Kidney epithelial cell (primary cell): ENCODE results near the gene SYT2. TPM values are rescaled to one million over a fixed set of nuclear protein-coding genes. Genes with fewer than 3 reads are reported as not detected.

Source experiments
- DNase-seq: peaks from one replicate; pipeline ENCODE4 v3.0.0-alpha.2; 2010; ENCODE audit warnings: low read depth
- H3K27me3 ChIP-seq: 2 replicates; pipeline ENCODE4 v1.6.0; 2011; ENCODE audit warnings: low read length; ENCODE audit not compliant: control insufficient read depth, insufficient read depth
- H3K36me3 ChIP-seq: 2 replicates; pipeline ENCODE4 v1.5.1; 2011; ENCODE audit warnings: low read length; ENCODE audit not compliant: control insufficient read depth, insufficient read depth
- H3K4me3 ChIP-seq: 2 replicates; pipeline ENCODE4 v1.5.1; 2011; ENCODE audit warnings: low read depth, mild to moderate bottlenecking, control low read depth, low read length
- CTCF ChIP-seq: IDR thresholded peaks from 2 replicates; pipeline ENCODE4 v1.5.1; 2011; ENCODE audit warnings: mild to moderate bottlenecking, moderate library complexity, low read length, control low read depth, inconsistent platforms; ENCODE audit not compliant: insufficient read depth, poor library complexity, severe bottlenecking
- total RNA-seq: library from RNA; depleted of rRNA; stranded (reverse); fragments of >200 nt; gene quantifications from 2 replicates; pipeline ENCODE4 v1.2.3, GENCODE V29; 2015

Gene SYT2
- total RNA-seq, 1 donor from 2014 or later: 0.04 TPM

GRCh38 chr1:202702088-202702487 is 8.2 kb downstream of the SYT2 start:
- no peak for DNase-seq
- TF ChIP-seq CTCF: no peak
- peaks cover 52% of the 10 kb centered on the region for H3K27me3 ChIP-seq
- no peaks in the 10 kb centered on the region for H3K36me3 ChIP-seq
- H3K4me3 ChIP-seq: no peak overlapping the region

- Histone ChIP-seq H3K27me3 (peaks cover 54% of the 10 kb centered on the region), H3K4me3 (no peak overlapping the region), H3K36me3 (no peaks in the 10 kb centered on the region)
- DNase-seq: no peak
- no peak for TF ChIP-seq CTCF
Measured at GRCh38 chr1:202701200-202701599, 9.1 kb downstream of the SYT2 start.

GRCh38 chr1:202700061-202700460 is 10.2 kb downstream of the SYT2 start:
- no peak for DNase-seq
- TF ChIP-seq CTCF: no peak
- Histone ChIP-seq H3K4me3 (no peak overlapping the region), H3K36me3 (no peaks in the 10 kb centered on the region), H3K27me3 (peaks cover 48% of the 10 kb centered on the region)

GRCh38 chr1:202698276-202698675 is 12.0 kb downstream of the SYT2 start:
- TF ChIP-seq CTCF: no peak
- H3K36me3 ChIP-seq: no peaks in the 10 kb centered on the region
- no peak overlapping the region for H3K4me3 ChIP-seq
- no peak for DNase-seq
- peaks cover 36% of the 10 kb centered on the region for H3K27me3 ChIP-seq

GRCh38 chr1:202697038-202697437 is 13.2 kb downstream of the SYT2 start:
- H3K27me3 ChIP-seq: peaks cover 34% of the 10 kb centered on the region
- DNase-seq: no peak
- TF ChIP-seq CTCF: no peak

GRCh38 chr1:202694314-202694713 is 15.9 kb downstream of the SYT2 start:
- Histone ChIP-seq H3K36me3 (no peaks in the 10 kb centered on the region), H3K4me3 (no peak overlapping the region), H3K27me3 (peaks cover 31% of the 10 kb centered on the region)
- no peak for TF ChIP-seq CTCF
- no peak for DNase-seq

More at GRCh38 chr1:202697038-202697437, 13.2 kb downstream of the SYT2 start:
- Histone ChIP-seq H3K4me3 (no peak overlapping the region), H3K36me3 (no peaks in the 10 kb centered on the region)
